SK-N-MC (cell line): Measurements from ENCODE around the gene HERC2.
"Not testable (repeated sequence)": the region's sequence is repeated elsewhere in the genome, so short reads cannot be mapped to it uniquely, and the experiment has no call there.

ENCODE experiments used
- DNase-seq: peaks from one replicate; pipeline ENCODE4 v3.0.0-alpha.2; 2011; ENCODE audit warnings: low read depth, low spot score
- H3K27ac ChIP-seq: fragments of 200-600 bp; sonication (generic); 2 replicates; pipeline ENCODE4 v1.5.1; 2016; ENCODE audit warnings: mixed run types
- H3K36me3 ChIP-seq: fragments of 200-600 bp; sonication (generic); 2 replicates; pipeline ENCODE4 v1.6.1; 2017; ENCODE audit warnings: antibody characterized with exemption, low read length, mixed read lengths; ENCODE audit not compliant: insufficient read depth
- H3K4me3 ChIP-seq: fragments of 200-600 bp; sonication (generic); 2 replicates; pipeline ENCODE4 v1.5.1; 2016
- H3K9ac ChIP-seq: fragments of 200-600 bp; sonication (generic); 2 replicates; pipeline ENCODE4 v1.8.0; 2017; ENCODE audit warnings: mixed run types, mixed read lengths; ENCODE audit not compliant: insufficient read length
- H3K9me3 ChIP-seq: fragments of 200-600 bp; sonication (generic); 2 replicates; pipeline ENCODE4 v1.6.1; 2017; ENCODE audit warnings: low read depth, mild to moderate bottlenecking, antibody characterized with exemption, low read length, moderate library complexity, mixed read lengths
- EZH2 ChIP-seq: fragments of 200-600 bp; sonication (generic); IDR thresholded peaks from one replicate; pipeline ENCODE4 v1.6.1; 2017; ENCODE audit warnings: antibody characterized with exemption
- FOXP2 ChIP-seq: optimal IDR thresholded peaks from 2 replicates; pipeline ENCODE3; 2011; ENCODE audit warnings: mild to moderate bottlenecking, moderate library complexity; ENCODE audit not compliant: insufficient read depth; ENCODE audit errors: extremely low read length, control extremely low read depth
- POLR2AphosphoS5 ChIP-seq: IDR thresholded peaks from 2 replicates; pipeline ENCODE4 v1.6.1; 2012; ENCODE audit warnings: mild to moderate bottlenecking, low read depth, low read length, borderline replicate concordance

HERC2 gene

DNA sequence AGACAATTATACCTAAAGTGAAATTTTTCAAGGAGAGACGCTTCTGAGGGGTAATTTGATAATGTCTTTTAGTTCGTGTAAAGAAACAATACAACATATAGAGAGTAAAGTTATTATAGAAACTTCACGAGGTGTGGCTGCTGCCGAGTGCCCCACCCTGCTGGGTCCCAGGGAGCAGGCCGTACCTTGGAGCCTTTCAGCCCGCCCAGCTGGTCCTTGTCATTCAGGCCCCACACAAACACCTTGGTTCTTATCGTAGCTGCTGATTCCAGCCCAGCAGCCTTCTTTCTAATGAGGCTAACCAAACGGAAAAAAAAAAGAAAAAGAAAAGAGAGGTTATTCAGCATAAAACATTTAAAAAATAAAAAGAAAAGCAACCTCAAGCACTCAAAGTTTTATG, 139.8 kb downstream of the HERC2 start:
- H3K36me3 ChIP-seq, result peaks cover 30% of the 10 kb centered on the region
- DNase-seq, result no peak
- no peak overlapping the region for H3K4me3 ChIP-seq
- no peak overlapping the region for H3K9ac ChIP-seq
- TF ChIP-seq FOXP2, result no peak
- TF ChIP-seq POLR2AphosphoS5, result no peak
- TF ChIP-seq EZH2, result no peak
- H3K9me3 ChIP-seq, result no peaks in the 10 kb centered on the region
- H3K27ac ChIP-seq, result no peak overlapping the region

GRCh38 chr15:28181366-28181765, 140.6 kb downstream of the HERC2 start:
- Histone ChIP-seq H3K4me3 (no peak overlapping the region), H3K27ac (no peak overlapping the region), H3K9me3 (no peaks in the 10 kb centered on the region), H3K36me3 (peaks cover 30% of the 10 kb centered on the region), H3K9ac (no peak overlapping the region)
- TF ChIP-seq POLR2AphosphoS5 (no peak), FOXP2 (no peak), EZH2 (no peak)
- DNase-seq, result no peak

DNA sequence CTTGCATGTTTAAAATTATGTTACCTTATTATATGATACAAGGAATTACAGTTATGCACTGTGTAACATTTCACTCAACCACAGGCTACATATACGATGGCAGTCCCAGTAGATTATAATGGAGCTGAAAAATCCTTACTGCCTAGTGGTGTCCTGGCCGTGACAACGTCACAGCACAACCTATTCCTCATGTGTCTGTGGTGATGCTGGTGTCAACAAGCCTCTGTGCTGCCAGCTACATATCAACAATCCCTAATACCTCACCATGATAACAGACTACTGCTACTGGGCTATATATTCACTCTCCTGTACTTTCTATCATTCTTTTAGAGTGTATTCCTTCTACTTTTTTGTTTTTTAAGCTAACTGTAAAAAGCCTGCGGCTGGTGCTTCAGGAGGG, 142.7 kb downstream of the HERC2 start:
- H3K4me3 ChIP-seq, result no peak overlapping the region
- H3K9me3 ChIP-seq, result no peaks in the 10 kb centered on the region
- H3K36me3 ChIP-seq, result peaks cover 22% of the 10 kb centered on the region
- TF ChIP-seq FOXP2, result no peak
- no peak for TF ChIP-seq EZH2
- TF ChIP-seq POLR2AphosphoS5, result no peak
- no peak for DNase-seq
- no peak overlapping the region for H3K27ac ChIP-seq
- H3K9ac ChIP-seq, result no peak overlapping the region

GRCh38 chr15:28178727-28179126, 143.3 kb downstream of the HERC2 start:
- no peak overlapping the region for H3K27ac ChIP-seq
- no peak overlapping the region for H3K9ac ChIP-seq
- no peak overlapping the region for H3K4me3 ChIP-seq
- H3K36me3 ChIP-seq, result peaks cover 25% of the 10 kb centered on the region
- no peak for DNase-seq
- no peaks in the 10 kb centered on the region for H3K9me3 ChIP-seq
- TF ChIP-seq FOXP2 (no peak), POLR2AphosphoS5 (no peak), EZH2 (no peak)

DNA sequence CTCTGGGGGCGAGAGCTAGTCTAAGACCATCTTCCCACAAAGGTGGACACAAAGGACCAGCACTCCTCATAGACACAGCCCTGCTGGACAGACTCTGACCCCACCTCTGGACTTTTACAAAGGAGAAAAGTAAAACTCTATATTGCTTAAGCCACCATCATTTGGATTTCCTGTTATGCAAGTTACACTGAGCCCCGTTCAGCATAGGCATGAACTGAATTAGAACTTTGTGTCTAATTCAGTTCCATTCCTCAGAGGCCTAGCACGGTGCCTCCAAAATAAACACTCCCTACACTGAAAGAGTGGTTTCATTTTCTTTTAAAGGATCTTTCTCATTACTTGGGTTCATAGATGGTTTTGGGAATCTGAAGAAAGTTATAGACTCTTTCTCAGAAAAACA, 143.7 kb downstream of the HERC2 start:
- Histone ChIP-seq H3K9ac (no peak overlapping the region), H3K36me3 (peaks cover 25% of the 10 kb centered on the region)

DNA sequence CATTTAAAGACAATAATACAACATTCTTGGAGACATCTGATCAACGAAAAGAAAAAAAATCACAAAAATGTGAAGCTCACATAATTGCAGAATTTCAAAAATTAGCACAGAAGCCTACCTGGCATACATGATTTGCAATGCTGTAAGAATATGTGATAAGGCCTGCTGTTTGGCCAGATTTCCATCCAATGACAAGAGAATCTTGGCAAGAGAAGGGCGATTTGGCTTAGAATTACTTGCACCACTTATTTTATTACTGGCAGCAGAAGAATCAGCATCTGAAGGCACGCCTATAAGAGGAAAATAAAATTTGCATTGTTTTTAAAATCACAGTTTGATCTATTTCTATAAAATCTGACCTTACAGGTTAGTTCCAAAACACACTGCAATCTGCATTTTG, 152.6 kb downstream of the HERC2 start:
- Histone ChIP-seq H3K36me3 (peaks cover 58% of the 10 kb centered on the region), H3K9me3 (no peaks in the 10 kb centered on the region), H3K27ac (no peak overlapping the region), H3K9ac (no peak overlapping the region), H3K4me3 (no peak overlapping the region)
- TF ChIP-seq POLR2AphosphoS5, result no peak
- TF ChIP-seq FOXP2, result no peak
- TF ChIP-seq EZH2, result no peak
- DNase-seq, result no peak

More for the DNA sequence above, 143.7 kb downstream of the HERC2 start:
- Histone ChIP-seq H3K9me3 (no peaks in the 10 kb centered on the region), H3K27ac (no peak overlapping the region), H3K4me3 (no peak overlapping the region)
- DNase-seq, result no peak
- TF ChIP-seq POLR2AphosphoS5, result no peak
- no peak for TF ChIP-seq EZH2
- TF ChIP-seq FOXP2, result no peak

- H3K9me3 ChIP-seq, H3K9ac ChIP-seq, H3K27ac ChIP-seq, DNase-seq, H3K4me3 ChIP-seq: not testable (repeated sequence)
- peaks cover 64% of the 10 kb centered on the region for H3K36me3 ChIP-seq
These were observed 153.4 kb downstream of the HERC2 start for GRCh38 chr15:28168405-28169121.

DNA sequence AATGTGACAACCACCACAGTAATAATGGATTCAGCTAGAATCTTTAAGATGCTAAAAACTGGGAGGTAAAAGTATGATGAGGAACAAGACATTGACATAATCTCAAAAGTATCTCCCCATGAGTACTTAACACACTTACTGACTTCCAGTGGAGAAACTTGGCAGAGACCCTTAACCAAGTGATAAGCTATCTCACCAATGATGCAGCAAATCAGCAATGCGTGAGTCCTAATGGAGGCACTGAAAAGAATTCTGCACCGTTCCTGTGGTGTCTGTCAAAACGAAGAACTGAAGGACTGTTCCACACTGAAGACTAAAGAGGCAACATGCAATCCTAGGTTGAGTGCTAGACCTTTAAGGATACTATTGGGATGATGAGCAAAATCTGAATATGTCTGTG, 154.9 kb downstream of the HERC2 start:
- Histone ChIP-seq H3K9ac (no peak overlapping the region), H3K27ac (no peak overlapping the region), H3K4me3 (no peak overlapping the region), H3K9me3 (no peaks in the 10 kb centered on the region), H3K36me3 (peaks cover 76% of the 10 kb centered on the region)
- no peak for DNase-seq
- TF ChIP-seq POLR2AphosphoS5, result no peak
- TF ChIP-seq EZH2, result no peak
- no peak for TF ChIP-seq FOXP2

DNA sequence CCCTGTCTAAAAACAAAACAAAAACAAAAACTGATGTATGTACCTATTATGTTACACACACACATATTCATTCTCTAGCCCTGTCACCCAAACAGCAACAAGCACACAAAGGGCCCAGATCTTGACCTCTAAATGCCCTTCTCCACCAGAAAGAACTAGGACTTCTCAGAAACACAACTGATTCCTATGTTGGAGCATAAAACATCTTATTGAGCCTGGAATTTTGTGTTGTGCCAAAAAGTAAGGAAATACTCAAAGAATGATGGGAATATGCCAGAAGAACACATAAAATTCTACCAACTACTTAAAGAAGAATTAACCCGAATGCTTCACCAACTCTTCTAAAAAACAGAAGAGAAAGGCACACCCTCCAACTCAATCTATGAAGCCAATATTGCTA, 156.2 kb downstream of the HERC2 start:
- no peaks in the 10 kb centered on the region for H3K9me3 ChIP-seq
- peaks cover 78% of the 10 kb centered on the region for H3K36me3 ChIP-seq
- DNase-seq, result no peak
- no peak overlapping the region for H3K9ac ChIP-seq
- no peak overlapping the region for H3K4me3 ChIP-seq
- H3K27ac ChIP-seq, result no peak overlapping the region
- TF ChIP-seq POLR2AphosphoS5 (no peak), FOXP2 (no peak), EZH2 (no peak)
